H1 (cell line): ENCODE data around the gene TEKTIP1. TPM values are rescaled to one million over a fixed set of nuclear protein-coding genes. Genes with fewer than 3 reads are reported as not detected.

ENCODE experiments used
- ATF3 ChIP-seq: IDR thresholded peaks from 2 replicates; pipeline ENCODE4 v1.6.1; 2011; ENCODE audit warnings: low read depth, mild to moderate bottlenecking, low read length; ENCODE audit not compliant: insufficient read depth
- BRCA1 ChIP-seq: IDR thresholded peaks from 2 replicates; pipeline ENCODE4 v1.6.1; 2012; ENCODE audit warnings: low read depth, low read length, improper control_type of control experiment
- CBX5 ChIP-seq: fragments of 300-800, 300-1000 bp; sonication (generic); IDR thresholded peaks from 2 replicates; pipeline ENCODE4 v1.7.1; 2016; ENCODE audit warnings: antibody characterized with exemption, low read length, low read depth
- EGR1 ChIP-seq: IDR thresholded peaks from 2 replicates; pipeline ENCODE4 v1.6.1; 2011; ENCODE audit warnings: low read depth, low read length, borderline replicate concordance
- EP300 ChIP-seq, 2 experiments: IDR thresholded peaks; 1 replicate in 1 of 2; 2 replicates in 1 of 2; pipeline ENCODE4 v1.6.1; 2011 to 2012; ENCODE audit warnings: low read depth in 2 of 2, low read length in 2 of 2, mild to moderate bottlenecking in 2 of 2, borderline replicate concordance in 1 of 2, inconsistent platforms in 1 of 2, moderate library complexity in 1 of 2
- EZH2 ChIP-seq: fragments of 200-600 bp; sonication (generic); IDR thresholded peaks from 2 replicates; pipeline ENCODE4 v1.7.1; 2012; ENCODE audit warnings: low read depth, mild to moderate bottlenecking, moderate library complexity, low read length, inconsistent platforms; ENCODE audit not compliant: severe bottlenecking
- GABPA ChIP-seq: IDR thresholded peaks from 2 replicates; pipeline ENCODE4 v1.6.1; 2011; ENCODE audit warnings: mild to moderate bottlenecking, low read length, moderate library complexity, borderline replicate concordance; ENCODE audit not compliant: insufficient read depth
- HDAC2 ChIP-seq, 2 experiments: fragments of 300-600 bp in 1 of 2; sonication (generic) in 1 of 2; IDR thresholded peaks; 2 replicates each; pipeline ENCODE4 v1.6.1; 2011 to 2012; ENCODE audit warnings: low read depth in 2 of 2, low read length in 2 of 2, mild to moderate bottlenecking in 2 of 2, moderate library complexity in 2 of 2, borderline replicate concordance in 1 of 2, inconsistent platforms in 1 of 2
- HDAC6 ChIP-seq: IDR thresholded peaks from one replicate; pipeline ENCODE4 v1.7.1; 2012; ENCODE audit warnings: low read depth, mild to moderate bottlenecking, inconsistent platforms, low read length, moderate library complexity
- JUN ChIP-seq: IDR thresholded peaks from 2 replicates; pipeline ENCODE4 v1.6.1; 2011; ENCODE audit warnings: low read depth, mild to moderate bottlenecking, improper control_type of control experiment, low read length
- JUND ChIP-seq: IDR thresholded peaks from 2 replicates; pipeline ENCODE4 v1.6.1; 2011; ENCODE audit warnings: mild to moderate bottlenecking, improper control_type of control experiment, low read length
- MAFK ChIP-seq: IDR thresholded peaks from 2 replicates; pipeline ENCODE4 v1.6.1; 2012; ENCODE audit warnings: low read depth, mild to moderate bottlenecking, improper control_type of control experiment, low read length
- NANOG ChIP-seq: IDR thresholded peaks from 2 replicates; pipeline ENCODE4 v1.6.1; 2011; ENCODE audit warnings: low read length, low read depth, mild to moderate bottlenecking, inconsistent platforms; ENCODE audit not compliant: insufficient read depth, poor library complexity, severe bottlenecking
- POLR2AphosphoS5 ChIP-seq: IDR thresholded peaks from 2 replicates; pipeline ENCODE4 v1.6.1; 2011; ENCODE audit warnings: low read depth, low read length
- RBBP5 ChIP-seq: IDR thresholded peaks from 2 replicates; pipeline ENCODE4 v1.7.1; 2012; ENCODE audit warnings: low read depth, mild to moderate bottlenecking, inconsistent platforms, low read length, moderate library complexity, borderline replicate concordance
- RFX5 ChIP-seq: IDR thresholded peaks from 2 replicates; pipeline ENCODE4 v1.6.1; 2011; ENCODE audit warnings: low read depth, low read length, improper control_type of control experiment, borderline replicate concordance
- RNF2 ChIP-seq: fragments of 200-900, 300-1000 bp; sonication (generic); IDR thresholded peaks from 2 replicates; pipeline ENCODE4 v1.7.1; 2016; ENCODE audit warnings: borderline replicate concordance, low read depth, mild to moderate bottlenecking, antibody characterized with exemption, low read length; ENCODE audit not compliant: poor library complexity, severe bottlenecking; ENCODE audit errors: missing control alignments
- YY1 ChIP-seq: IDR thresholded peaks from 2 replicates; pipeline ENCODE4 v1.6.1; 2011; ENCODE audit warnings: low read depth, mild to moderate bottlenecking, low read length
- polyA plus RNA-seq, 7 experiments: library from polyadenylated mRNA; depleted of rRNA in 3 of 7; stranded (reverse) in 5 of 7; unstranded in 2 of 7; fragments of >200 nt in 5 of 7; fragments of 200-250 nt in 2 of 7; gene quantifications; 1 replicate in 5 of 7; 2 replicates in 1 of 7; 4 replicates in 1 of 7; pipeline versions ENCODE4 v1.2.1 to v1.2.3, GENCODE V29; 2011 to 2013; ENCODE audit warnings: missing spikeins in 2 of 7, mixed read lengths in 2 of 7
- total RNA-seq: library from RNA; stranded (reverse); fragmentation: NEBNext Ultra II Directional; extraction: Animal tissue kit (Norgen Biotek cat#: 25700); gene quantifications from 2 replicates; pipeline ENCODE4 v1.2.1, GENCODE V29; 2021

TEKTIP1 gene
- total and polyA plus RNA-seq, 2 of the 8 experiments (the other 6 are each of a cell fraction or from before 2014, with no cell fraction given) = 1.1 TPM; not detected in 1

GRCh38 chr19:3500429-3501101 lies 38.4 kb upstream of the TEKTIP1 start, which contains the start of gene DOHH (continued):
- TF ChIP-seq RNF2 (no peak), EZH2 (no peak), GABPA (no peak), ATF3 (peak; percentile 91), MAFK (peak; percentile 5; the same call in 1 of the 2 replicates), BRCA1 (peak; percentile 47), EGR1 (0 out of 2 replicates have a peak, but pooled peaks have one; percentile 58), HDAC6 (no peak), HDAC2 (IDR thresholded peaks at IDR 0.05; ENCODE audit: borderline replicate concordance in 1 of 2, low read depth in 2 of 2, low read length in 2 of 2) (peak in 1 of 2 experiments; percentile 24; a peak in 1 of 4 replicates), CBX5 (no peak), POLR2AphosphoS5 (peak; percentile 89), EP300 (IDR thresholded peaks at IDR 0.05; ENCODE audit: borderline replicate concordance in 1 of 2, low read depth in 2 of 2, low read length in 2 of 2) (peak in 1 of 2 experiments; percentile 99; a peak in 2 of 3 replicates), RBBP5 (no peak), NANOG (no peak), YY1 (peak; percentile 98), JUND (peak; percentile 99), RFX5 (peak; percentile 52; the same call in 1 of the 2 replicates), JUN (no peak)
- TF ChIP-seq, all 59 proteins: peak for 30
